DMS53 (cell line): ENCODE data around the gene BHLHA15.

Experiments
- DNase-seq: peaks from one replicate; lab custom pipeline; 2025; lab: John Stamatoyannopoulos, UW

The BHLHA15 gene

DNA sequence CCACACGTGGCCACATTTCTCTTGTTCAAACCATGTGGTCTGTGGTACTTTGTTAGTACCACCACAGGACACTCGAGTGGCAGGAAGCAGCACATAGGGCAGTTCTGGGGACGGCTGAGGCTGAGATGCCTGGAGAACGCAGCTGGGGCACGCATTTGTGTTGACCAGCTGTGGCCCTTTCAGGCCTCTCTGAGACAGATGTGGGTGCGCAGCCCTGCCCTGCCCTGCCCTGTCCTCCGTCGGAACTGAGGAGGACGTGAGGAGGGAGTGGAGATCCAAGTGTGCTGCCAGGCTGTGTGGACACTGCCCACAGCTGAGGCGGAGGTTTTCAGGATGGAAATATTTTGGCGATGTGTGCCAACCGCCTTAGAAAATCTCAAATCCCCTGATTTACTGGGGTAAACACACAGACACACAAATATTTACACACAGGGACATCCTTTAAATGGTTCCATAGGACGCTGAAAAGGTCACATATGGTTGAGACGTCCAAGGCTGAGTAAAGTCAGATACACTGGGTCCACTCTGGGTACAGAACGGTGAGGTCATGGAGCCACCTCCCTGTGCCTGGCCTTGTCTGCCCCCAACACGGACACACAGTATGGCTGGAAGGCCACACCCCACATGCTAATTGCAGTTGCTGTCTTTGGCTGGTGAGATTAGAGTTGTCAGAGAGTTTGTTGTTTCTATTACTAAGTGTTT, 14.8 kb downstream of the BHLHA15 start:
- DNase-seq = no peak

DNA sequence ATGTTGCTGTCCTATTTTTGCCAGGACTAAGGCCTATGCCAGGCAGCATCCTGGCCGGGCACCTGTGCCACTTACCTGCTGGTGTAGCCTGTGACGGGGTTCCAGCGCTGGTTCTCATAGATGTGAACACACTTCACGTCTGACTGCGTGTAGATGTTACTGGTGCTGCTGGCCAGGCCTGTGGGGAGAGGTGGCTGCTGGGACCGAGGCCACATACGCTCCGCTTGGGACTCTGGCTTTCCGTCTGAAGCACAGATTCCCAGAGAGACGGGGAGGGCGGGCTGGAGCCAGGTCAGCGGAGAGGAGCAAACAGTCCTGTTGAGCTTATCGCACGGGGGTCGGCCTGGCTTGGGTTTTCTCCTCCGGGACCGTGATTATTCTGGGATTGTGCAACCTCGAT, 16.7 kb downstream of the BHLHA15 start:
- DNase-seq = no peak

DNA sequence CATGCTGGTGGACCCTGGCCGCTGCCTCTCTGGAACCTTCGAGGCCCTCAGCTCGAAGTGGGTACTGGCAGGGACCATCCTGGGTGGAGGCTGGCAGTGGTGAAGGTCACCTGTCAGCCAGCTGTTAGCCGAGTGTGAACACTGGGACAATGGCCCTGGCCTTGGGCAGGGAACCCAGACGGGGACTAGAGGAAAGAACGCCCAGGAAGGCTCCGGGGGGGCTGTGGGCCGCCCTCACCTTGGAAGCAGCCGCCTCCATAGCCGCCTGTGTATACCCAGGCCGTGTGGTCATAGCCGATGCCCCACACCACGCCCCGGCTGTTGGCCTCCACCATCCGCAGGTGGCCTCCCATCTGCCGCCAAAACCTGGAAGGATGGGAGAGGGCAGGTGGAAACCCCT, 17.6 kb downstream of the BHLHA15 start:
- DNase-seq = no peak

DNA sequence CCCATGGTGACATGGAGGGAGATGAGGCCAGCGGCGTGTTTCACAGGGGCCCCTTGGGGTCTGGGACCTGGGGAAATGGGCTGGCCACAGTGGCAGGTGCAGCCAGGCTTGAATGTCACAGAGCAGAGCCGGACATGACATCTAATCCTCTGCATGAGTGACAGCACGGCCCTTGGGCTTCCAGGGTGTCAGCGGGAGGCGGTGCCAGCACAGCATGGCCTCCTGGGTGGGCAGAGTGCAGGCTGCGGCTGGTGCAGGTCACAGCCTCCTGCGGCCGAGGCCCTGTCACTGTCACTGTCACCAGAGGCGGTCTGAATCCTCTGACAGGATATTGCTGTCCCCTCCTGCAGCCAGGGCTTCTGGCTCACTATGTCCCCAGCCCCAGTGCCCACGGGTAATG, 18.2 kb downstream of the BHLHA15 start:
- DNase-seq = no peak

DNA sequence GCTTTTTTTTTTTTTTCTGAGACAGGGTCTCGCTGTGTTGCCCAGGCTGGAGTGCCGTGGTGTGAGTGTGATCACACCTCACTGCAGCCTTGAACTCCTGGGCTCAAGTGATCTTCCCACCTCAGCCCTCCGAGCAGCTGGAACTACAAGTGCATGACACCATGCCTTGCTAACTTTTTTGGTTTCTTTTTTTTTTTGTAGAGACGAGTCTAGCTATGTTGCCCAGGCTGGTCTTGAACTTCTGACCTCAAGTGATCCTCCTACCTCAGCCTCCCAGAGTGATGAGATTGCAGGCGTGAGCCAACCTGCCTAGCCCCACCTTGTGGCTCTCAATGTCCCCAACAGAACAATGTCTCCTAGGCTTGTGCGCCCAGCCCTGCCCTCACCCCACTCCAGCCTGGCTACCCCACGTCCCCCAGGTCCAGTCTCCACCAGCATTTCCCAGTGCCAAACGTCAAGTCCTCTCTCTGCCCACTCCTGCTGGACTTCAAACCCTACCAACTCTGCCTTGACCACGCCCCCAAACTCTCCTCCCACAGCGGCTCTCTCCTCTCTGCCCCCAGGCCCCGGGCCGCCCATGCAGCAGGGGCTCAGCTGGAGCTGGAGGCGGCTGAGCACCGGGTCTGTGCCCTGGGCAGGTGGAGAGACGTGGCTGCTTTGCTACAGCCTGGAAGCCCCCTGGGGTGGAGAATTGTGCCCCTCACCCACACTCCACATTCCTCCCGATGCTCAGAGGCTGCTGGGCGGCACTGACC, 18.9 kb downstream of the BHLHA15 start:
- no peak for DNase-seq

DNA sequence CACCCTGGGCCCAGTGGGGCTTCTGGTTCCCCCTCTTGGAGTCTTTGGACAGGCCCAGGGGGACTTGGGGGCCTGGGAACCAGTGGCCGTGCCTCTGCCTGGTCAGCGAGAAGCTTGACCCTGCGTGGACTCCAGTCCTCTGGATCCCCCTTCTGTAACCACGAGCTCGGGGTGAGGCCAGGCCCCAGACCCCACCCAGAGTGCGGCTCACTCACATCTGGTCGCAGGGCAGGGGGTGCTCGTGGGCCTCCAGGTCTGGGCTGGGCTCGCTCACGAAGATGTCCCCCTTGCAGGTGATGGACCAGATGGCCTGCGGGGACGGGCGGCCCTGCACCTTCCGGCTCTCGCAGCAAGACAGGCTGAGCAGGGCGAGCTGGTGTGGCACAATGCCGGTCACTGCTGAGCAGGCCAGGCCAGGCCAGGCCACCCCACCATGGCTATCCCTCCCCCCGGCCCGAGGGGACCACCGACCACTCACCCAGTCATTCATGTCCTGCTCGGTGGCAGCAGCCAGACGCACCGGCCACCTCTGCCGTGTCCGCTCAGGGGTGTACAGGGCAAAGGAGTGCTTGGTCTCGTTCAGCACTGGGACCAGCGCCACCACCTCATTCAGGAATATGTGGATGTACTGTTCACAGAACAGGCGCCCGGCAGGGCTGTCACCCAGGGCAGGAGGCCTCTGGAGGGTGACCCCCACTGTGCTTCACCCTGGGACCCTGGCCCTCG, 19.7 kb downstream of the BHLHA15 start:
- DNase-seq = no peak

DNA sequence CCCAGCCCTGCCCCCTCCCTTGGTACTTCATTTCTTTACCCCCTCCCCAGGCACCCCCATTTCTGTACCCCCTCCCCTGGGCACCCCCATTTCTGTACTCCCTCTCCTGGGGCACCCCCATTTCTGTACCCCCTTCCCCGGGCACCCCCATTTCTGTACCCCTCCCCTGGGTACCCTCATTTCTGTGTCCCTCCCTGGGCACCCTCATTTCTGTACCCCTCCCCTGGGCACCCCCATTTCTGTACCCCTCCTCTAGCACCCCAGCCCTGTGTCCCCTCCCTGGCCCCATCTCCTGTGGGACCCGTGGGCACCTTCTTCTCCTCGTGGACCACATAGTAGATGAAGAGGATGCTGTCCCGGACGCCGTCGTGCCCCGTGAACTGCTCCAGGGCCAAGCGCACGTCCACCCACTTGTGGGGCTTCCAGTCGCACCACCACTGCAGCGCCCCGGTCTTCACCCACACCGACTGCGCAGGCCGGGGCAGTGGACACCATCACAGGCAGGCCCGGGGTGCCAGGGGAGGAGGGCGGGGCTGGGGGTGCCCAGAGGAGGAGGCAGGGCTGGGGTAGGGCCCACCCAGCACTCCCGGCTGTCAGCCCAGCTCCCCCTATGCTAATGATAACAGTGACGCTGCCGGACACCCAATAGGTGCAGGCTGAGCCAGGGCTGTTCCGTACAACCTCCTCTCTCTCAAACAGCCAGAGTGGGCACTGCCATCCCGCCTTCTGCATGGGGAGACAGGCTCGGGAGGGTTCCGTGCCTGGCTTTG, 20.4 kb downstream of the BHLHA15 start:
- DNase-seq = no peak

DNA sequence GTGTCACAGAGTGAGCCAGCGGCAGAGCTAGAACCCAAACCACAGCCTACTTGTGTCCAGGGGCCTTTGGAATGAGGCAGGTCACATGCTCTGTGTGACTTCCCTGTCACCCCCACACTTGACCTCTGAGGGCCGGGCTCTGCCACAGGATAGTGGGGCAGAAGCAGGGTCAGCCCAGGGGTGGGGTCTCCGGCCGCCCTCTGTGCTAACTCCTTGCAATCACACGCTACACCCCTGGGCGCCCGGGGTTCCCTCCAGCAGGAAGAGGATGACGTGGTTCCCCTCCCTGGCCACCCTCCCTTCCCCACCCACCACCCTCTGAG, 21.0 kb downstream of the BHLHA15 start:
- no peak for DNase-seq

DNA sequence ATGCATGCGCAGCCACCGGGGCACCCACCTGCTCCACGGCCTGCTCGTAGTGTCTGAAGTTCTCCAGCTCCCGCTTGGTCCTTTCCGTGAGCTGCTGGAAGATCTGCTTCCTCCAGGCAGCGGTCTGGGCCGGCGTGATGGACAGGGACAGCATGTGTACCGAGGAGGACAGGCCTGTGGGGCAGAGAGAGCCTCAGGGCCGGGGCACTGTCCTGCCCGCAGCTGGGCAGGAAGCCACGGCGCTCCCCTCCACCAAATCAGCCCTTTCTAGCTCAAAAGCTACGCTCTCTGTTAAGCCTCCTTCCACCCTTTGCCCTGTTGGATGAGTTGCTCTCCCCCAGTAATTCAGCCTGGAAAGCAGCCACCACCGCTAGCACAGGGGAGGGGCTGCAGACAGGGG, 21.6 kb downstream of the BHLHA15 start:
- DNase-seq = no peak

DNA sequence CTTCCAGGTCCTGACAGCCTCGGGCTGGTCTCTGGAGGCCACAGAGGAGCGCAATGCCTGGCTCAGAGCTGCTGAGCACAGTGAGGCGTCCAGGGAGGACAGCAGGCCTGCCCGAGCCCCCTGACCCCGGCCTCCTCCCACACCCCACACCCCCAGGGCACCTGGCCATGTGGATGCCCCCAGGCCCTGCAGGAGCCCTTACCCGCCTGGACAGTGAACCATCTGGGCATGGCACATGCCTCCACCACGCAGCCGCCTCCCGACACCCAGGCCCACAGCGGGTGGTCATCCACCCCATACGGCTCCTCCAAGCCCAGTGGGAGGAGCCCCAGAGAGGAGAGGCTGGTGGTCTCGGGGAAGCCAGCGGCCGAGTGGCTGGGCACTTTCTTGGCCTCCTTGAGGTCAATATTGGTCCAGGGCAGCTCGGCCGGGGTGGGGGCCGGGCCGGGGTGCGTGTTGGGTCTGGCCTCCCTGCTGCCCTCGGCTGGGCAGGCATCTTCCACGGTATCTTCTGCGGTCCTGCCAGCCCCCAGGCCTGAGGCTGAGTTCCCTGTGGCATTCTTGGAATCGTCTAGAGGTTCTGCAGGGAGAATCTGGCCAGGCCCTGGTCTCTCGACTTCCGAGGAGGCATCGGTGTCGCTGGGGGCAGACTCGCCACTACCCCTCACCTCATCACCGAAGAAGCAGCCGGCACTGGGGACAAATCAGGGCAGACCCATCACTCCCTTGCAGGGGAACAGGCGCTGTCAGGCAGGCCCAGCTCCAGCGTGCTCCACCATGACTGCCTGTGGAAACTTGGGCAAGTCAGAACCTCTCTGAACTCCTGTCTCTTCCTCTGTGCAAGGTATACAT, 22.2 kb downstream of the BHLHA15 start:
- no peak for DNase-seq

DNA sequence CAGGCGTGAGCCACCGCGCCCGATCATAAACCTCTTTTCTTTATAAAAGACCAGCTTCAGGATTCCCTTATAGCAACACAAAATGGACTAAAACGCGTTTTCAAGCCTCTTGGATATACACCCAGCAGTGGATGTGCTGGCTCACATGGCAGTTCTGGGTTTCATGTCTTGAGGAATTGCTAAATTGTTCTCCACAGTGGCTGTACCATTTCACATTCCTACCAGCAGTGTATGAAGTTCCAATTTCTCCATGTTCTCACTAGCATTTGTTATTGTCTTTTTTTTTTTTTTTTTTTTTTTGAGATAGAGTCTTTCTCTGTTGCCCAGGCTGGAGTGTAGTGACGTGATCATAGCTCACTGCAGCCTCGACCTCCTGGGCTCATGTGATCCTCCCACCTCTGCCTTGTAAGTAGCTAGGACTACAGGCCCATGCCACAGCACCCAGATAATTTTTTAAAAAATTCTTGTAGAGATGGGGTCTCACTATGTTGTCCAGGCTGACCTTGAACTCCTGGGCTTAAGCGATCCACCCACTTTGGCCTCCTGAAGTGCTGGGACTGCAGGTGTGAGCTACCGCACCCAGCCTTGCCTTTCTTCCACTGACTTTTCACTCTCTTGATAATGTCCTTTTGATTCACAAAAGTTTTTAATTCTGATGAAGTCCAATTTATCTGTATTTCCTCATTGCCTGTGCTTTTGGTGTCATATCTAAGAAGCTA, 23.3 kb downstream of the BHLHA15 start:
- DNase-seq = no peak

DNA sequence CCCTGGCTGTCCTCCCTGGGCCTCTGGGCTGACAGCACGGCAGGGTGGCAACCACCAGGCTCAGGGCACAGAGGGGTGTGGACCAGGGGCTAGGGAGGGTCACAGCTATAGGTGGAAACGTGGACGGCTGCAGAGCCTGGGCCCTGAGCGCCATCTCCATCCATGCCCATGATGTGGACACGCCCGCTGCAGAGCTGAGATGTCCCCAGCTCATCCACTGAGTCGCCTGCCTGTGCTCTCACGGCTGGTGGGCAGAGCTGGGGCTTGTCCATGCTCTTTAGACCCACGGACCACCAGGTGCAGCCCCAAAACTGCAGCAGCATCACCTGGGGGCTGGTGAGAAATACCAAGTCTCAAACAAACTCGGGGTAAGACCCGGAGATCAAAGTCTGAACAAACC, 24.7 kb downstream of the BHLHA15 start:
- peak; percentile 29 for DNase-seq

DNA sequence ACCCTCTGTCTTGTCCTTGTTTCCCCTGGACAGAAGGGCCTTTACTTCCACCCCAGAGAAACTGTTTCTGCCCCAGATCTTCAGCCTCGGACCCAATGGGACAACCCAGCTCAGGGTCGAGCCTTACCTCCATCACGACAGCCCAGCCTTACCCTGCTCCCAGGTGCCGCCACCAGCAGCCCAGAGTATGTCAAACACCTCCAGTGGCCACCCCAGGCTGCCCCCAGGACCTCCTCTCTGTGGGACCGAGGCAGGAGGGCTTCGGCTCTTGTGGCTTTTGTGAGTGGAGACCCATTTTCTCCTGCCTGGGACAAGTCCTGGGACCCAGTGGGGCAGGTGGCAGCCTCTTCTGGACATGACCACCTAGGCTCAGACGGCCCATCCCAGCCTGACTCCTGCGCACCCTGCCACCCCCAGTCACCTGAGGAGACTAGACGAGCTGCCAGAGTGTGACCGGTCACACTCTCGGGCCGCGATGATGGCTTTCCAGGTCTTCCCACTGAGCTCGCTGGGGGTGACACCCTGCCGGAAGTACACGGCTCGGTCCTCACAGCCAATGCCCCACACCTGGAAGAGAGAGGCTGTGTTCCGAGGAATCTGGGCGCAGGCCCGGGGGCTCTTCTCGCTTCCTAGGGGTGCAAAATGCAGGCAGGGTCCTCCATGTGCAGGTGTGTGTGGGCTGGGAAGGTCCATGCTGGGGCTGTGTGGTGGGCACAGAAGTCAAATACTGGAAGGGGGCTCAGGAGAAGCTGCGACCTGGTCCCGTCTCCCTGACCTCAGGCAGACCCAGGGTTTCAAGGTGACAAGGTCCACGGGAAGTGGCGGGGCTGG, 25.3 kb downstream of the BHLHA15 start:
- no peak for DNase-seq

DNA sequence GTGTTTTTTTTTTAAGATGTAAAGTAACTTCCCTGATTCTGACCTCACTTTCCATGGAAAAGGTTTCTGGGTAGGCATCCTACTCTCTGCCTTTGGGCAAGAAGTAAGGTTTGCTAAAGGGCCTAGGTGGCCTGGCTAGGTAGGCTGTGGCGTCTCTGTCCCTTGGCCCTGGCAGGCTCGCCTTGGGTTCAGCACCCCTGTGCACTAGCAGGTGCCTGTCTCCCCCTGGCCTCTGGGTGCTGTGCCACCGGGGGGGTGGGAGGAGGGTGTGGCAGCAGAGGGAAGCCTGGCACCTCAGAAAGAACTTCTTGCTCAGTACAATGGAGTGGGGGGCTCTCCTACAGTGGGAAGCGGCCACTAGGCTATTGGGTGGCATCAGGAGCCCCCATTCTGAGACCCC, 26.8 kb downstream of the BHLHA15 start:
- DNase-seq = no peak

DNA sequence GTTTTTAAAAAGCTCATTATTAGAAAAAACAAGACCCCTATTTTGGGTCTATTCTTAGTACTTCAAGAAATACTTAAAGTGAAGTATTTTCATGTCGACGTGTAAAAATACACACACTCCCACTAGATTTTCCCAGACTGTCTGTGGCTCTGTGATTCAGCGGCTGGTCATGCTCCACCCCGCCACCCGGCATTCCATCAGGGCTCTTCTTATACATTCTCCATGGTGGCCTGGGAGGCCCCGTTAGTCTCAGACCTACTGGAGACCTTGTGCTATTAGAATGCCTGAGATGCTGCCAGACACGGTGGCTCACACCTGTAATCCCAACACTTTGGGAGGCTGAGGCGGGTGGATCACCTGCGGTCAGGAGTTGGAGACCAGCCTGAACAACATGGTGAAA, 27.7 kb downstream of the BHLHA15 start:
- no peak for DNase-seq

DNA sequence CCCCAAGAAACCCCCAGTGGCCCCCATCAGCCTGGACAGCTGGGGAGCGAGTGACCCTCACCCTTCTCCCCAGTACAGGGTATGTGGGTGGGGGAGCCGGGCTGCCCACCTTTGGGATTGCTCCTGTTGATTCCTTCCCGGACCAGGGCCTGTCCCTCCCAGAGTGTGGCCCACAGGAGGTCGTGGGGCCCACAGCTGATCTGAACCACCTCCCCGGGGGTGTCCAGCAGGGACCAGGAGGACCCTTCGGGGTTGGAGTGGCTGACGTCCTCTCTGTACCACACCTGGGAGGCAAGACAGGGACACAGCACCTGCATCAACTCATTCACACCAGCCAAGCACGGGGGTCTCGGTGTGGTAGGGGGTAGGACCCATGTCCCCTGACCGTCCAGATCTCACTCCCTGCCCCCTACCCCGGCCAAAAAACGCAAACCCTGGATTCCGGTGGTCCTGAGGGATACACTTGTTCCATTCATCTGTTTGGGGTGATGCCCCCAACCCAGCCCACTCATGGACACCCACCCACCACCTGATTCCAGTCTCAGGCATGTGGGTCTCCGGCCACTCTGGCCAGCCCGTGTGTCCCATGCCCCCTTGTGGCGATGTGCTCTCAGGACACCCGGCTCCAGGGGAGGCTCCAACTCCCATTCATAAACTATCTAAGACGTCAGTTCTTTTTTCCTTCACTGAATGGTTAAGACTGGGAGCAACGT, 29.9 kb downstream of the BHLHA15 start:
- DNase-seq = peak; percentile 80

DNA sequence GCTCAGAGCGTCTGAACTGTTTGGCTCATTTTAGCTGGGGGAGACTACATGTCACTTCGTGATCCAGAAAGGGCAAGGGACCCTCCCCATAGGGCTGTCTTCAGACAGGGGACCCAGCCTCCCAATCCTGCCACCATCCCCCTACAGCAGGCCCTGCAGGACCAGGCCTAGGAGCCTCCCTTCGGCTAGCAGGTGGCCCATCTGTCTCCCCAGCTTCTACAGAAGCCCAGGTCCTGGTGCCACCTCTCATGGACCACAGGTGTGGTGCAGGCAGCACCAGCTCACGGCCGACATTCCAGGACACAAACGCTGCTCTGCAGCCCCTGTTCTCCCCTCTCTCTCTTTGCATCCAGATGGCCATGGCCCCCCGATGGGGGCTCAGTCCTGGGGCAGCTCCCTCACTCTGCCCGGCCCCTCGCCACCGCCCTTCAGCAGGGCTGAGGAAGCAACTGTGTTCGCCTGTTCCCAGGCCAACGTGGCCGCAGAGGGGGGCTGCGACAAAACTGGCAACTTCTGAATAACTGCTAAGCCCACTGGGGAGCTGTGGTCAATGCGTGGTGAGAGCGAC, 30.5 kb downstream of the BHLHA15 start:
- DNase-seq = no peak

DNA sequence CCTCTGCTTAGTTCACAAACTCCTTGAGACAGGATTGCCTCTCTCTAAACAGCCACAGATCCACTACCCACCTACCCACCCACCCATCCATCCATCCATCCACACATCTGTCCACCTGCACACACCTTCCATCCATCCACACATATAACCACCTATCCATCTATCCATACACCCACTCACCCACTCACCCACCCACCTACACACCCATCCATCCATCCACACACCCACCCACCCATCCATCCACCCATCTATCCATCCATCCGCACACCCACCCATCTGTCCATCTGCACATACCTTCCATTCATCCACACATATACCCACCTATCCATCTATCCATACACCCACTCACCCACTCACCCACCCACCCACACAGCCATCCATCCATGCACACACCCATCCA, 31.1 kb downstream of the BHLHA15 start:
- DNase-seq = no peak

DNA sequence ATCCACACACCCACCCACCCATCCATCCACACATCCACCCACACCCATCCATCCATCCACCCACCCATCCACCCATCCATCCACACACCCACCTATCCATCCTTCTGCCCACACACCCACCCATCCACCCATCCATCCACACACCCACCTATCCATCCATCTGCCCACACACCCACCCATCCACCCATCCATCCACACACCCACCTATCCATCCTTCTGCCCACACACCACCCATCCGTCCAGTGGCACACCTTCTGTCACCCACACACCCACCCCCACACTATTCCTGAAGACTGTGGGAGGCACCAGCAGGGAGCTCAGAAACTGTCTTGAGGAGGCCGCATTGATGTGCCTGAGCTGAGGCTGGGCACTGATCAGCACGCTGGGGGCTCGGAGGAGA, 31.7 kb downstream of the BHLHA15 start:
- no peak for DNase-seq
